HepG2 (cell line): ENCODE measurements around the gene SAE1.

Experiments
- CTCF ChIP-seq: sonication (generic); formaldehyde crosslinking; IDR thresholded peaks from 2 replicates; pipeline ENCODE4 v1.5.0; 2020; ENCODE audit warnings: mild to moderate bottlenecking, missing genetic modification reagents, moderate library complexity
- EZH2 ChIP-seq: conservative IDR thresholded peaks from 2 replicates; pipeline ENCODE4 v1.6.1; 2012; ENCODE audit warnings: mild to moderate bottlenecking, low read depth, low read length, moderate library complexity
- ZBTB33 ChIP-seq: sonication (generic); formaldehyde crosslinking; IDR thresholded peaks from 2 replicates; pipeline ENCODE4 v1.4.0; 2020; ENCODE audit warnings: missing genetic modification reagents
- ZNF331 ChIP-seq: sonication (generic); formaldehyde crosslinking; IDR thresholded peaks from 2 replicates; pipeline ENCODE4 v1.4.0; 2020; ENCODE audit warnings: missing genetic modification reagents

- TF ChIP-seq EZH2 (no peak), CTCF (CRISPR knock-in tag) (no peak), ZBTB33 (CRISPR knock-in tag) (no peak), ZNF331 (CRISPR knock-in tag) (no peak)
Observed at GRCh38 chr19:47230921-47231214, 100.2 kb downstream of the SAE1 start, which contains the start of gene BBC3.
